GM10847 (cell line): Measurements from ENCODE around the gene RFC2.

ENCODE experiments used
- POLR2A ChIP-seq: IDR thresholded peaks from 2 replicates; pipeline ENCODE4 v1.6.1; 2011; ENCODE audit not compliant: insufficient read length; ENCODE audit errors: extremely low read depth

RFC2 gene

DNA sequence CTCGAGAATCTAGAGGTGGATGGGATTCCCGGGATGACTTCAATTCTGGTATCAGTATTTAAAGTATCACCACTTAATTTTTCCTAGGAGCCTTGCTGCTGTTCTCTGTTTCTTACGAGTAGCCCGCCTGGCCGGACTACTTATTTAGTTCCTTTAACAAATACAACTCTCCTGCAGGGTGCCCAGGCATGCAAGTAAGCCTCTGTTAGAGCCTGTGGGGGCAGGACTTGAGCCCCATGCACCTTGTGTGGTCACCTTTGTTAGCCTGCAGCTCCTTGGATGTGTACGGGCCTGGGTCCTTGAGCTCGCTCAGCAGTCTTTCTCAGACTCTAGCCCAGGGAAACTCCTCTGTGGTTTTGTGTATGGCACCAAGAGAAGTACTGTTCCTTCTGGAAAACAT lies 63.9 kb downstream of the RFC2 start:
- TF ChIP-seq POLR2A = no peak

DNA sequence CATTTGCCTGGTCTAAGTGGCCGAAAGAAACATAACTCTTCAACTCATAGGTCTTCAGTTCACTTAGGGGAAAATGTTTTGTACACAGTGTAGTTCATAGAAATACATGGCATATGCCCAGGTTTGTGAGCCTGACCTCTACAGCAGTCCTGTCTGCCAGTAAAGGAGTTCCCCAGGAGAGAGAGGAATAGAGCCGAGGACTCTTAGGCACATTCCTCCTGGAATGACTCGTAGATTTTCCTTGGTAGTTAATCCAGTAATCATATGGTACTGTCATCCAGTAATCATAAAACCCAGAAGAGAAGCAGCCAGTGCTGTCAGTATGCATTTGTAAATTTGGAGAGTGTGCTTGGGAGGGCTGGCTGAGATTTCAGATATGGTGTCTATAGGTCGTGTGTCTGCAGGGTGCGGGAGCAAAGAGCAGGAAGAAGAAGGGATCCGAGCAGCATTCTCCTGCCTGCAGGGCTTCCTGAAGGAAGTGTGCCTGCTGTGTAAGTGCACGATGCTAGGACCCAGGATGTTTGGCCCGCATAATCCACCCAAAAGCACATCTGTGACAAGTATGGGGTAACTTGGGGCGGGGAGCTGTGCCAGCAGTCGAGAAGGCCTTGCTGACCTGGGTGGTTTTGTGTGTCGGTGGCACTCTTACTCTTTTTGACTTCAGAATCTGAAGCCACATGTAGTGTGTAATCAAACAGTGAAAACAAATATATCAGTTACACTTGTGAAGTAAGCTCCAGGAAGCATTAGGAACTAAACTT lies 66.1 kb downstream of the RFC2 start:
- TF ChIP-seq POLR2A = no peak

DNA sequence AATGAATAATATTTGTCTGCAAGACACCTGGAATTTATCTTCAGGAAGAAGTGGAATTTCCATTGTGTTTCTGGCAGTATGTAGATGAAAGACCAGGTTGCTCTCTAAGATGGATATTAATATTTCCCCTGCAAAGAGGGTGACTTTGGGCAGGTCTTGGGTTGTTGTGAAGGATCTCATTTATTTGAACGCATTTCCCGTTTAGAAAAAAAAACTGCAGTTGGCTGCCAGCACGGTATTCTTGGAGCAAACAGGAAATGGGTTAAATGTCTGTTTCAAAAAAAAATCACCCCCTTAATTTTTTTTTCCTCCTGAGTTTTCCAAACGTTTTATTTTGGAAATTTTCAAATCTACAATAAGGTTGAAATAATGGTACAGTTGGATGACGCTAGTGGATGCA lies 68.6 kb downstream of the RFC2 start:
- no peak for TF ChIP-seq POLR2A

DNA sequence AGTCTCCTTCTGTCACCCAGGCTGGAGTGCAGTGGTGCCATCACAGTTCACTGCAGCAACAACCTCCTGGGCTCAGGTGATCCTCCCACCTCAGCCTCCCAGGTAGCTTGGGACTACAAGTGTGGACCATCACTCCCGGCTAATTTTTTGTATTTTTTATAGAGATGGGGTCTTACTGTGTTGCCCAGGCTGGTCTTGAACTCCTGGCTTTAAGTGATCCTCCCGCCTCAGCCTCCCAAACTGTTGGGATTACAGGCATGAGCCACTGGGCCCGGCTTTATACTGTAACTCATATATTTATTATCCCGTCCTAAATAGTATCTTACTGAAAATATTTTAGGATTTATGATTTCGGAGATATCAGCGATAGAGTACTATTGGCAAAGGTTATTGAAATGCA lies 69.2 kb downstream of the RFC2 start:
- no peak for TF ChIP-seq POLR2A

DNA sequence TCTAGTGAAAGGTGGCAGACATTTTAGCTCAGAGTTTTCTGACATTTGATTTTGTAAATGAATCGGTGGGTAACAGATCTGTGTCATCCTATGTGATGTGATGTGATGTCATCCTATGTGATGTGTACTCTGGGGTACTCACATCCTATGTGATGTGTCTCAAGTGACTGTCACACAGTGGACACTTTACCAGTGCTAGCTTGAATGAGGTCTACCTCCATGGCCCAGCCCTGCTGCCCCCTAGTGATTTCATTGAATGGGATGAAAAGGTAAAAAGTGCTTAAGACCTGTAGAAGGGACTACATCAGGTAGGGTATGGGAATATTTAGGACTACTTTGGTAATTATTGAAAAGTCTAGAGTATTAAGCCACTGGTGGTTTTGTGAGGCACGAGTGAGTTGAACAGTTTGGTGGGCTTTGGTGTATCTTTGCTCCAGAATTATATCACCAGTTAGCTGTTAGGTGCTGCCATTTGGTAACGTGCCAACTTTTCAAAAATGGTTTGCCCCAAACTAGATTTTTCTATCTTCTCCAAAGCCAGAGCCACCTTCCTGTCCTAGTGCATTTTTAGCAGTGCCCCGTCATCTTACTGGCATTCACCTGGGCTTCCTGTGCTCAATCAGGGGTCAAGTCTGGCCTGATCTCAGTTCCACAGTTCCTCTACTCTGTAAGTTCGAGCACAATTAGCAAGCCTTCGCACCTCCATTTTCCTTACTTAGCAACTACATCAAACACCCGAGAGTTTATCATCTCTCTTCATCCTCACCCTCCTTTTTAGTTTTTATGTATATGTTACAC lies 70.3 kb downstream of the RFC2 start:
- no peak for TF ChIP-seq POLR2A

DNA sequence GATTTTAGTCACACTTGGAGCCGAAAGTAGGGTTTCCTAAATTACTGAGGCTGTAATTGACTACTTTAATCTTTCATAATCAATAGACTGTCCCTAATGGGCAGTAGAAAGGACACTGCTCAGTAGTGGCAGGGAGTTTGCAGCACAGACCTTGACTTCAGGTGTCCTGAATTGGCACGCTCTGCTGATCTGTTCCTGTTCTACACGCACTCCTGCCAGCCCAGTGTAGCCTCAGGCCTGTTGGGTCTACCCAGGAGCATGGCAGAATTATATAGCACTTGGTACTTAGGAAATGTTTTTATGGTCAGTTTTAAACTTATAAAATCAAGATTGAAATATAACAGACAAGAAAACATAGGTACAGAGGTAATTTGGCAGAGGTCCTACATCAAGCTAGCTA lies 71.1 kb downstream of the RFC2 start:
- TF ChIP-seq POLR2A = no peak

DNA sequence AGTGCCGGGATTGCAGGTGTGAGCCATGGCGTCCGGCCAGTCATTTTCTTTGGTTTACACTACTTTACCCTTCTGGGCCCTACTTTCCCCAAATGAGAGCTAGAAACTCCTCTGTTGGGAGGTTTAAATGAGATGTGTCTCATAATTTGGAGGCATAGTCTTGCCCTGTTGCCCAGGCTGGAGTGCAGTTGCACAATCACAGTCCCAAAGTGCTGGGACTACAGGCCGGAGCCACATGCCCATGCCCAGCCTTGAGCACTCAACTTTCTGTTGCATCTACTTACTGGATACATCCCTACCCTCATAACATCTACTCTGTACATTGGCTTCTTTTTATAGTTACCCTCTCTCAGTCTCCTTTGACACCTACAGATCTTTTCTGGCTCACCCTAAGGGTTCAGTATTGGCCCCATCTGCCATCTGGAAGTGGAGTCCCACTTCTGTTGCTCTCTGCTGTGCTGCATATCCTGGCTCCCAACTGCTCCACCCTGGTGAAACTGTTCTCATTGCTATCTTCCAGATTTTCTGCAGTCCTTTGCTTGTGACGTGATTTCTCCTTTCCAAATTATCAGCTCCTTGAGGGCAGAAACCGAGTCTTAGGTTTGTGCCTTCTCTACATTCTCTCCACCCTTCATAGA lies 71.6 kb downstream of the RFC2 start:
- TF ChIP-seq POLR2A = no peak

DNA sequence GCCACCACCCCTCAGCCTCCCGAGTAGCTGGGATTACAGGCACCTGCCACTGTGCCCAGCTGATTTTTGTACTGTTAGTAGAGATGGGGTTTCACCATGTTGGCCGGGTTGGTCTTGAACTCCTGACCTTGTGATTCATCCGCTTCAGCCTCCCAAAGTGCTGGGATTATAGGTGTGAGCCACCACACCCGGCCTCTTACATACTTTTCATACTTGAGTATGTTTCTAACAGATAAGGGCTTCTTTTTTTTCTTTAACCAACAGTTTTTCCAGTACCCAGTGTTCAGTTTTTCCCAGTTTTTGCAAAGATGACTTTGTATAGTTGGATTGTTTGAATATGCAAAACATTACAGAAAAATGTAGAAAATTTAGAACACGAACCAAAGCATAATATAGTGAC lies 72.4 kb downstream of the RFC2 start:
- no peak for TF ChIP-seq POLR2A
